Nephron progenitor cell (in vitro differentiated cells): ENCODE measurements around the gene MAGEA4.

Source experiments
- DNase-seq: peaks from one replicate; pipeline ENCODE4 v3.0.0; 2021
- H3K27ac Mint-ChIP-seq: 2 replicates; pipeline ENCODE4 v1.8.0; 2021; ENCODE audit warnings: mild to moderate bottlenecking, moderate library complexity, mixed read lengths
- H3K27me3 Mint-ChIP-seq: 2 replicates; pipeline ENCODE4 v1.8.0; 2021; ENCODE audit warnings: mild to moderate bottlenecking, low read depth, mixed read lengths; ENCODE audit not compliant: poor library complexity
- H3K36me3 Mint-ChIP-seq: 2 replicates; pipeline ENCODE4 v1.8.0; 2021; ENCODE audit warnings: low read depth, mixed read lengths
- H3K4me1 Mint-ChIP-seq: 2 replicates; pipeline ENCODE4 v1.8.0; 2021; ENCODE audit warnings: mixed read lengths
- H3K4me3 Mint-ChIP-seq: 2 replicates; pipeline ENCODE4 v1.8.0; 2021; ENCODE audit warnings: mild to moderate bottlenecking, moderate library complexity, mixed read lengths
- H3K9me3 Mint-ChIP-seq: 2 replicates; pipeline ENCODE4 v1.8.0; 2021; ENCODE audit warnings: mild to moderate bottlenecking, moderate library complexity, mixed read lengths
- CTCF ChIP-seq: fragments of 200-600 bp; sonication (generic); IDR thresholded peaks from 2 replicates; pipeline ENCODE4 v1.5.0; 2021; ENCODE audit warnings: antibody characterized with exemption

The MAGEA4 gene

GRCh38 chrX:151878574-151878973 is 34.1 kb upstream of the MAGEA4 start:
- Mint-ChIP-seq H3K27ac (no peak overlapping the region), H3K27me3 (peaks cover 3% of the 10 kb centered on the region), H3K36me3 (peaks cover 6% of the 10 kb centered on the region), H3K4me3 (no peak overlapping the region), H3K4me1 (peaks cover 6% of the 10 kb centered on the region), H3K9me3 (peaks cover 75% of the 10 kb centered on the region)
- no peak for DNase-seq
- no peak for TF ChIP-seq CTCF

- Mint-ChIP-seq H3K27ac (no peak overlapping the region), H3K9me3 (peaks cover 72% of the 10 kb centered on the region), H3K4me1 (no peaks in the 10 kb centered on the region), H3K36me3 (peaks cover 6% of the 10 kb centered on the region), H3K27me3 (peaks cover 3% of the 10 kb centered on the region), H3K4me3 (no peak overlapping the region)
- DNase-seq: no peak
- no peak for TF ChIP-seq CTCF
These were observed 32.8 kb upstream of the MAGEA4 start for GRCh38 chrX:151879856-151880255.

GRCh38 chrX:151880895-151881294 is 31.8 kb upstream of the MAGEA4 start:
- no peak for DNase-seq
- H3K9me3 Mint-ChIP-seq: peaks cover 76% of the 10 kb centered on the region
- H3K4me3 Mint-ChIP-seq: no peak overlapping the region
- no peak for TF ChIP-seq CTCF
- no peaks in the 10 kb centered on the region for H3K27me3 Mint-ChIP-seq
- H3K27ac Mint-ChIP-seq: no peak overlapping the region
- H3K36me3 Mint-ChIP-seq: peaks cover 6% of the 10 kb centered on the region
- no peaks in the 10 kb centered on the region for H3K4me1 Mint-ChIP-seq

- peaks cover 67% of the 10 kb centered on the region for H3K9me3 Mint-ChIP-seq
- DNase-seq: no peak
- H3K36me3 Mint-ChIP-seq: no peaks in the 10 kb centered on the region
- no peak overlapping the region for H3K4me3 Mint-ChIP-seq
- no peaks in the 10 kb centered on the region for H3K4me1 Mint-ChIP-seq
- no peak for TF ChIP-seq CTCF
- H3K27me3 Mint-ChIP-seq: peaks cover 4% of the 10 kb centered on the region
- no peak overlapping the region for H3K27ac Mint-ChIP-seq
These were observed 23.3 kb upstream of the MAGEA4 start for GRCh38 chrX:151889421-151889820.

- H3K9me3 Mint-ChIP-seq: peaks cover 22% of the 10 kb centered on the region
- no peaks in the 10 kb centered on the region for H3K36me3 Mint-ChIP-seq
- no peak for TF ChIP-seq CTCF
- H3K4me1 Mint-ChIP-seq: no peaks in the 10 kb centered on the region
- peaks cover 4% of the 10 kb centered on the region for H3K27me3 Mint-ChIP-seq
- no peak for DNase-seq
- no peak overlapping the region for H3K27ac Mint-ChIP-seq
- no peak overlapping the region for H3K4me3 Mint-ChIP-seq
These were observed 15.8 kb upstream of the MAGEA4 start for GRCh38 chrX:151896734-151897474.

- no peak for DNase-seq
- Mint-ChIP-seq H3K4me1 (no peaks in the 10 kb centered on the region), H3K36me3 (no peaks in the 10 kb centered on the region), H3K9me3 (peaks cover 29% of the 10 kb centered on the region), H3K4me3 (no peak overlapping the region), H3K27me3 (peaks cover 4% of the 10 kb centered on the region), H3K27ac (no peak overlapping the region)
- no peak for TF ChIP-seq CTCF
These were observed 13.1 kb upstream of the MAGEA4 start for GRCh38 chrX:151899622-151900021.
